SJCRH30 (cell line): ENCODE data around the gene MCM3. TPM values are rescaled to one million over a fixed set of nuclear protein-coding genes. Genes with fewer than 3 reads are reported as not detected.

ENCODE experiments used
- DNase-seq, 2 experiments: peaks; one replicate each; pipeline ENCODE4 v3.0.0-alpha.2; 2015 to 2020
- H3K27ac ChIP-seq: fragments of 250-450 bp; sonication (Bioruptor Pico); 2 replicates; pipeline ENCODE4 v1.5.1; 2020; ENCODE audit warnings: mild to moderate bottlenecking, moderate library complexity
- H3K27me3 ChIP-seq: fragments of 250-450 bp; sonication (Bioruptor Pico); 2 replicates; pipeline ENCODE4 v1.5.1; 2020; ENCODE audit warnings: mild to moderate bottlenecking, moderate library complexity
- H3K36me3 ChIP-seq: fragments of 250-450 bp; sonication (Bioruptor Pico); 2 replicates; pipeline ENCODE4 v1.5.1; 2020; ENCODE audit warnings: mild to moderate bottlenecking, moderate library complexity
- H3K4me1 ChIP-seq: fragments of 250-450 bp; sonication (Bioruptor Pico); 2 replicates; pipeline ENCODE4 v1.5.1; 2020; ENCODE audit warnings: mild to moderate bottlenecking, moderate library complexity
- H3K4me3 ChIP-seq: fragments of 250-450 bp; sonication (Bioruptor Pico); 2 replicates; pipeline ENCODE4 v1.5.1; 2020; ENCODE audit warnings: mild to moderate bottlenecking, moderate library complexity
- H3K9me3 ChIP-seq: fragments of 250-450 bp; sonication (Bioruptor Pico); replicated peaks from 2 replicates; pipeline ENCODE4 v1.5.1; 2020; ENCODE audit warnings: mild to moderate bottlenecking, moderate library complexity
- total RNA-seq: library from RNA; depleted of rRNA; stranded (reverse); fragments of >200 nt; shearing (Covaris generic); gene quantifications from 2 replicates; pipeline ENCODE4 v1.2.3, GENCODE V29; 2014

Gene MCM3
- total RNA-seq, 1 experiment from 2014 or later: 153 TPM

DNA sequence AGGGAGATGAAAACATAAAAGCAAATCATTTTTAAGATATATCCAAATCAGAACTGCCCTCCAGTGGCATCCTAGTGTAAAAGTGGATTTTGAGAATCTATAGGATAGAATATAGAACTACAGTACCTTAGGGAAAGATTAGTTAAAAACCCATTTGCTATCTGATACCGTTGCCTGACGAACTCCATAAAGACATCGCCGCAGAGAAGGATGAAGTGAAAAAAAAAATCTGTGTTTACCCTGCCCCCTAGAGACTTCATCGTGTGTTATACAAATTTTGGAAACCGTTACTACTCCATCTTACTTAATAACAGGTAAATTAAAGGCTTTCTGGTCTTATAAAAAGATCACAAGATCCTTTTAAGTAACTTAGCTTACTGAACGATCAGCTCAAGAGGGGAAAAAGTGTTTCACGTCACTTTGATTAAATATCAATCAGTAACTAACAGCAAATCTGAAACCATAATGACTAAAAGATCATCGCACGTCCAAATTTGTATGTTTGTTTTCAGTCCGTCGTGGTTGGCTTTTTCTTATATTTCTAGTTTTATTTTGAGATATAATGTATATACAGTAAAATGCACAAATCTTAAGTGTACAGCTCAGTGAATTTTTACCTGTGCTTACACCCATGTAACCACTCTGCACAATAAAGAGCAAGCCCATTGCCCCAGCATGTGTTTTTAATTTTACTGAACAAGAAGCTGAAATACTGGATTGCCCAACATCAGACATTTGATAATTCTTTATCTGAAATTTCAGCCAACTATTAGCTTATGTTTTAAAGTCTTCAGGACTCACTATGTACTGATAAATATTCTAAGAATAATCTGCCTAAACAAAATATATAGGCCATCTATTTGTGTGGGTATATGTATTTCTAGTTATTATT lies 881 bp upstream of the MCM3 start:
- Histone ChIP-seq H3K4me1 (no peaks in the 10 kb centered on the region; the same call in 1 of the 2 replicates), H3K36me3 (peaks cover 20% of the 10 kb centered on the region), H3K4me3 (peak overlapping the region; percentile 79), H3K27me3 (no peaks in the 10 kb centered on the region), H3K9me3 (no peaks in the 10 kb centered on the region), H3K27ac (peak overlapping the region; percentile 22; the same call in 1 of the 2 replicates)
- DNase-seq: no peak

DNA sequence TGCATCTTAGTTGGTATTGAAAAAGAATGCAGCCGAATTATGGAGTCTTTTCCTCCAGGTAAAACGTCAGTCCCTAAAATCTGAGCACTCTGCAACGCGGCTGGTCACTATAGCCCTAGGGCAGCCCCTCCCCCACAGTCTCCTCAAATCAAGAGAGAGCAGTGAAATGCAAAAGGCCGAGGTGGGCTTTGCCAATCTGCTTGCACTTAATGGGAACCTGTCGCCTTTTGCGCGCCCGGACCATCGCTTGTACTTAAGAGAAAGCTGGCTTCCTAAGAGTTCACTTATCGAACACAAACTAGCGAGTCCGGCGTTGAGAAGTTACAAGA lies 447 bp downstream of the MCM3 start:
- peak; percentile 75 to 76 for DNase-seq
- peaks cover 34% of the 10 kb centered on the region for H3K36me3 ChIP-seq
- peak overlapping the region; percentile 90 for H3K27ac ChIP-seq
- no peaks in the 10 kb centered on the region; the same call in 1 of the 2 replicates for H3K4me1 ChIP-seq
- no peaks in the 10 kb centered on the region for H3K27me3 ChIP-seq
- no peaks in the 10 kb centered on the region for H3K9me3 ChIP-seq
- H3K4me3 ChIP-seq: peak overlapping the region; percentile 79

- Histone ChIP-seq H3K4me1 (no peaks in the 10 kb centered on the region; the same call in 1 of the 2 replicates), H3K9me3 (no peaks in the 10 kb centered on the region), H3K27me3 (no peaks in the 10 kb centered on the region), H3K4me3 (peak overlapping the region; percentile 79), H3K36me3 (peaks cover 43% of the 10 kb centered on the region), H3K27ac (no peak overlapping the region)
- no peak for DNase-seq
Measured at GRCh38 chr6:52283111-52283510, 1.4 kb downstream of the MCM3 start.

GRCh38 chr6:52276130-52276529 lies 8.4 kb downstream of the MCM3 start:
- Histone ChIP-seq H3K27me3 (no peaks in the 10 kb centered on the region), H3K36me3 (peaks cover 92% of the 10 kb centered on the region), H3K4me1 (no peaks in the 10 kb centered on the region), H3K27ac (no peak overlapping the region), H3K9me3 (no peaks in the 10 kb centered on the region), H3K4me3 (no peak overlapping the region)
- DNase-seq: no peak

DNA sequence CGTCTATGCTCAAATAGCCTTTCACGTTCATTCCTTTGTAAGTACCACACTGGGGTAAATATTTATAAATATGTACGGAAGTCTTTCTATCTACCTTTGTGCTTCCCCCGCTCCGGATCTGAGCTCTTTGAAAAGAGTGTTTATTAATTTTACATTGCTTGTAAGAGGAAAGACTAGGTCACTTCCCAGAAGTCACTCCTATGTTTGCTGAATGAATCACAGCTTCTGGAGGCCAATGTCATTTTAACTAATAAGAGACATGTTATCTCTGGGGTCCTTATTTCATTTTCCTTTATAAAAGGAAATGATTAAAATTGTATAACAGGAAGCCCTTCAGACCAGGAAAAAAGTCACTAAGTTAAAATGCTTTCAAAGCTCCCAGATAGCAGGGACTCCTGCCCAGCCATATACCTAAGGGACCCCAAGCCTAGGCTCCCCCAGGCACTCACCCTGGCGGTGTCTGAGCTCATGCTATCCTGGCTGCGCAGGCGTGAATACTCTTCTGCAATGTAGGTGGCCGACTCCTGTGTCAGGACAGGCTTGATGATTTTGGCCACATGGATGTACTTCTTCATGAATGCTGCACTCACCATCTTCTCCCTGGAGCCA lies 12.6 kb downstream of the MCM3 start:
- H3K9me3 ChIP-seq: no peaks in the 10 kb centered on the region
- no peak overlapping the region for H3K4me3 ChIP-seq
- no peak for DNase-seq
- no peaks in the 10 kb centered on the region for H3K4me1 ChIP-seq
- H3K27ac ChIP-seq: no peak overlapping the region
- peaks cover 83% of the 10 kb centered on the region for H3K36me3 ChIP-seq
- H3K27me3 ChIP-seq: no peaks in the 10 kb centered on the region

GRCh38 chr6:52263709-52264540 lies 20.6 kb downstream of the MCM3 start:
- no peak overlapping the region for H3K4me3 ChIP-seq
- H3K4me1 ChIP-seq: no peaks in the 10 kb centered on the region
- peaks cover 62% of the 10 kb centered on the region for H3K36me3 ChIP-seq
- peak; percentile 48 to 72 for DNase-seq
- H3K9me3 ChIP-seq: no peaks in the 10 kb centered on the region
- no peaks in the 10 kb centered on the region for H3K27me3 ChIP-seq
- no peak overlapping the region for H3K27ac ChIP-seq

DNA sequence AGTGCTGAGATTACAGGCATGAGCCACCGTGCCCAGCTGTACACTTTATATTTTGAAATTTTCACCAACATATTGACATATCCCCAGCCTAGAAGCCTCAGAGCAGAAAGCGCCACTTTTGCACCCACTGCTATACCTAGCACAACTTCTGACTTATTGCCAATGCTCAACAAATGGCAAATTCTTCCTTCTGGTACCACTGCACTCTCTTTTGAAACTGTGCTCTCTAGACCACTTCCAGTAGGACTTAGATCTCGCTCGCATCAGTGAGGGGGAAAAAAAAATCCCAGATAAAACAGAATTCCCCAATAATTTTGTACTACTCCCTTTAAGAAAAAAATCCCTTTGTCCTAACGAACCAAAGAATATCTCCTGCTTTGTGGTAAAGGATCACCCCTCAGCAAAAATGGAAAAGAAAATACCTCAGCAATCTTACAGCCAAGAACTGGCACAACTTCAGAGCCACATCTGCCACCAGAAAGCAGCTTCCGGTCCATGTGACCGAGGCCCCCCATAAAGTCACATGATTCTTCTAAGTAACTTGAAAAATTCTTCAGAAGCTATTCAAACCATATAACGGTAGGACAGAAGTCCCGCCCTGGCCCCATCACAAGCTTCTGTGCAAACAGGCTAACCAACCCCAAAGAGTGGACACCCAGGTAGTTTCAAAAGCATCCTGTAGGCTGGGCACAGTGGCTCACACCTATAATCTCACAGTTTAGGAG lies 21.8 kb downstream of the MCM3 start:
- no peak for DNase-seq
- Histone ChIP-seq H3K36me3 (peaks cover 50% of the 10 kb centered on the region), H3K27me3 (no peaks in the 10 kb centered on the region), H3K9me3 (no peaks in the 10 kb centered on the region), H3K4me3 (no peak overlapping the region), H3K27ac (no peak overlapping the region), H3K4me1 (no peaks in the 10 kb centered on the region)

GRCh38 chr6:52261229-52261628 lies 23.3 kb downstream of the MCM3 start:
- no peak overlapping the region for H3K4me3 ChIP-seq
- H3K36me3 ChIP-seq: peaks cover 45% of the 10 kb centered on the region
- H3K4me1 ChIP-seq: no peaks in the 10 kb centered on the region
- no peak overlapping the region for H3K27ac ChIP-seq
- H3K27me3 ChIP-seq: no peaks in the 10 kb centered on the region
- H3K9me3 ChIP-seq: no peaks in the 10 kb centered on the region
- DNase-seq: no peak

DNA sequence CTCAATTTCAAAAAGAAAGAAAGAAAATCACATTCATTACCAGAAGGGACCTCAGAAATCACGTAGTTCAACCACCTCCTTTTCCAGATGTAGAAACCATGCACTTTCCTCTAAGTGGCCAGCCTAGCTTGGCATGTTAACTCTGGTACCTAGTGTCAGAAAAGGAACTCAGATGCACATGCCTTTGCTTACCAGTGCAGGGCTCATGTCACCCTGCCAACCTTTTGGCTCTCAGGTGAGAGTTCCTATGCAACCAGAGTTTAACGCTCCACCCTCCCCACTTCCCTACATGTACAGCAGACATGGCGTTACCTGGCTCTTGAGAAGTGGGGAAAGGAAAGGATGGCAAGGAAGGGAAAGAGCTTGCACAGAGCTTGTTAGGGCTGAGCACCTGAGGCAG lies 23.9 kb downstream of the MCM3 start:
- Histone ChIP-seq H3K9me3 (no peaks in the 10 kb centered on the region), H3K4me3 (no peak overlapping the region), H3K27me3 (no peaks in the 10 kb centered on the region), H3K36me3 (peaks cover 39% of the 10 kb centered on the region), H3K27ac (no peak overlapping the region), H3K4me1 (no peaks in the 10 kb centered on the region)
- DNase-seq: no peak

DNA sequence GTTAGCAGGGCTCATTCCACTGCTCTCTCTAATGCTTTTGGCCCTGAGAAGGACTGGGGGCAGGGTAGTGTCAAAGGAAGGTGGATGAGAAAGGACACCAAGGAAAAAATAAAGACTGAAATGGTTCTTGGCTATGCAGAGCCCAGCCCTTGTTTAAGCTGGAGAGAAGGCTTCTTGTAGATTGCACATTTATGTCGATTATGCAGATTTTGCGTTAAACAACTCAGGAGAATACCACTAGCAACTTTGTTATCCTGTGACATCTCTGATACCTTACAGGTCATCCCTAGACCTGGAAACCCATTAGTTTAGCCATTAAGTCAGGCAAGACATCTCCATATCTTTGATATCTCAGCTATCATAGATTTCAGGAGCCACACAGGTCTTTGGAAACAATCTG lies 29.1 kb downstream of the MCM3 start:
- DNase-seq: no peak
- Histone ChIP-seq H3K27ac (no peak overlapping the region), H3K9me3 (no peaks in the 10 kb centered on the region), H3K36me3 (no peaks in the 10 kb centered on the region), H3K27me3 (no peaks in the 10 kb centered on the region), H3K4me3 (no peak overlapping the region), H3K4me1 (no peaks in the 10 kb centered on the region)

DNA sequence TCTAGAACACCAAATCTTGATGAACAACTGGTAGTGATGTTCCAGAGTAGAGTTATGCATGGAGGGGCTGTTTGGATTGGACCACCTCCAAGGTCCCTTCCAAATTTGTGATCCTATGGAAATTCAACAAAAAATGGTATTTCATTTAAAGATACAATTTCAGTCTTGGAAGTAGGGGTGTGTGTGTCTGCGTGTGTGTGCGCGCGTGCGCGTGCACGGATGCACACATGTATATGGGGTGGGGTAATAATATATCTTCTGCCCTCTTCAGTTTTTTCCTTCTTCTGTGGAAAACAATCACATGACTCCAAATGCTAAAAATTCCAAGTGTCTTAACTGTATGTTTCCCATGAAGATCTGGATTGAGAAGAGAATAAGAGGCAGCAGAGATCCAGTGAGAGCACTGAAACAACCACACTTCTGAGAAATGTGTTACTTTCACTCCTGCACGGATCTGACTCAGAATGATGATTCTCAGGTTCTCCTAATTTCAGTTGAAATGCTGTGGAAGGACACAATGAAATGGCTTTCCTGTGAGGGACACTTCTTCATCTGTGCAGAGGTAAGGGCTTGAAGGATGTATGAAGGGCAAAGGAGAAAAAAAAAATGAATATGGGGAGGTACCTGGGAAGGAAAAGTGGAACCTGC lies 29.7 kb downstream of the MCM3 start:
- Histone ChIP-seq H3K4me1 (no peaks in the 10 kb centered on the region), H3K27ac (no peak overlapping the region), H3K4me3 (no peak overlapping the region), H3K36me3 (no peaks in the 10 kb centered on the region), H3K27me3 (no peaks in the 10 kb centered on the region), H3K9me3 (no peaks in the 10 kb centered on the region)
- no peak for DNase-seq

GRCh38 chr6:52253494-52253893 lies 31.0 kb downstream of the MCM3 start:
- Histone ChIP-seq H3K27ac (no peak overlapping the region), H3K9me3 (no peaks in the 10 kb centered on the region), H3K27me3 (no peaks in the 10 kb centered on the region), H3K4me1 (no peaks in the 10 kb centered on the region), H3K36me3 (no peaks in the 10 kb centered on the region), H3K4me3 (no peak overlapping the region)
- DNase-seq: no peak

DNA sequence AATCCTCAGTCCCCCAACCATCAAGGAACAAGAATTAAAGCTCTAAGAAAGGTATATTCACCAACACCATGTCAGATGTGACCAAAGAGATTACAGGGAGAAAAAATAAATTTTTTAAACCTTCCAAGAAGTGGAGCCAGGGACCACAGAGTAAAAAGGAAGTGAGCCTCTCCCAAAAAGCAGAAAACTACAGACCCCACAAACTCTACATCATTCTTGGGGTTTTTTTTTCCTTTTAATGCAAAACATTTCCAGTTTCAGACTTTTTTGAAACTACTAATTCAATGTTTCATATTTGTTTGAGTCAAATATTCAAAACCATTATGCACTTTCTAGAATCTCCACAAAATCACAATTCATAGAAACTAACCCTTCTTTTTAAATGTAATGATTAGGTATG lies 33.4 kb downstream of the MCM3 start:
- no peak overlapping the region for H3K4me3 ChIP-seq
- H3K27me3 ChIP-seq: no peaks in the 10 kb centered on the region
- no peak for DNase-seq
- no peaks in the 10 kb centered on the region for H3K9me3 ChIP-seq
- H3K4me1 ChIP-seq: no peaks in the 10 kb centered on the region
- no peak overlapping the region for H3K27ac ChIP-seq
- H3K36me3 ChIP-seq: no peaks in the 10 kb centered on the region

DNA sequence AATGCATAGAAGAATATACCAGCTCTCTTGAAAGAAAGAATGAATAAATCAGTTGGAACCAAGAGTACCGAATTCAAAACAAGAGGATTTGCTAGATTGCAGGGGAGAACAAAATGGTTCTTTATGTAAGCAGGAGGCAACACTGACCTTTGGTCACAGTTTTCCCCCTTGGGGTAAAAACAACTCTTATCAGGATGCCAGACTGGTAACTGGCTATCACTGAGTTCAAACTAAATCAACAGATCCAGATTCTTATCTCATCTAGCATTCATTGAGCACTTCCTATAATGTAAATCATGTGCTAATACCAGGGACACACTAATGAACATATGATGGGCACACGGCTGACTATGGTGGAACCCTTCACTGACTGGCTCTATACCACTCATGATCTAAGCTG lies 35.5 kb downstream of the MCM3 start:
- Histone ChIP-seq H3K9me3 (no peaks in the 10 kb centered on the region), H3K4me3 (no peak overlapping the region), H3K27me3 (no peaks in the 10 kb centered on the region), H3K27ac (no peak overlapping the region), H3K36me3 (no peaks in the 10 kb centered on the region), H3K4me1 (no peaks in the 10 kb centered on the region)
- DNase-seq: no peak
